ENCODE data around the gene PTPN11. TPM values are rescaled to one million over a fixed set of nuclear protein-coding genes. Genes with fewer than 3 reads are reported as not detected.

Gene PTPN11
- total and polyA plus RNA-seq, 9 donors: 34.7 to 65.1 (median 54.5) TPM

DNA sequence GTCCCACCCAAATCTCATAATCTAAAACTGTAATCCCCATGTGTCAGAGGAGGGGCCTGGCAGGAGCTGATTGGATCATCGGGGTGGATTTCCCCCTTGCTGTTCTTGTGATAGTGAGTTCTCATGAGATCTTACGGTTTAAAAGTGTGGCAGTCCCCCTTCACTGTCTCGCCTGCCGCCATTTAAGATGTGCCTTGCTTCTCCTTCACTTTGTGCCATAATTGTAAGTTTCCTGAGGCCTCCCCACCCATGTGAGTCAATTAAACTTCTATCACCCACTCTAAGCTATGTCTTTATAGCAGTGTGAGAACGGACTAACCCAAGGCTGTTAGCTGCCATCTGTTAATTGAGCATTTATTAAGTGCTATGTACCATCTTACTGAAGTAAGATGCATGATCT lies 105.1 kb downstream of the PTPN11 start:
- H3K27ac ChIP-seq (ENCODE audit: low read length): no peak overlapping the region
- H3K36me3 ChIP-seq (ENCODE audit: control insufficient read depth, insufficient read depth, low read length): no peaks in the 10 kb centered on the region
- WGBS (ENCODE audit: insufficient coverage): 93% methylated on average over 2 of the region's 5 CpGs
- no peak overlapping the region for H3K4me3 ChIP-seq (ENCODE audit: low read length)
- H3K9me3 ChIP-seq (replicated peaks; ENCODE audit: control insufficient read depth, low read depth, low read length): no peaks in the 10 kb centered on the region
- H3K27me3 ChIP-seq (ENCODE audit: control insufficient read depth, insufficient read depth, low read length): no peaks in the 10 kb centered on the region
- no peaks in the 10 kb centered on the region for H3K4me1 ChIP-seq (ENCODE audit: control insufficient read depth, insufficient read depth, low read length)
- DNase-seq: no peak

GRCh38 chr12:112524269-112524668 lies 105.5 kb downstream of the PTPN11 start:
- no peaks in the 10 kb centered on the region for H3K9me3 ChIP-seq (replicated peaks; ENCODE audit: control insufficient read depth, low read depth, low read length)
- no CpG with 5 or more reads among the region's 4 CpGs for WGBS (ENCODE audit: insufficient coverage)
- H3K4me3 ChIP-seq (ENCODE audit: low read length): no peak overlapping the region
- no peak for DNase-seq
- no peak overlapping the region for H3K27ac ChIP-seq (ENCODE audit: low read length)
- H3K27me3 ChIP-seq (ENCODE audit: control insufficient read depth, insufficient read depth, low read length): no peaks in the 10 kb centered on the region
- H3K4me1 ChIP-seq (ENCODE audit: control insufficient read depth, insufficient read depth, low read length): no peaks in the 10 kb centered on the region
- H3K36me3 ChIP-seq (ENCODE audit: control insufficient read depth, insufficient read depth, low read length): no peaks in the 10 kb centered on the region

DNA sequence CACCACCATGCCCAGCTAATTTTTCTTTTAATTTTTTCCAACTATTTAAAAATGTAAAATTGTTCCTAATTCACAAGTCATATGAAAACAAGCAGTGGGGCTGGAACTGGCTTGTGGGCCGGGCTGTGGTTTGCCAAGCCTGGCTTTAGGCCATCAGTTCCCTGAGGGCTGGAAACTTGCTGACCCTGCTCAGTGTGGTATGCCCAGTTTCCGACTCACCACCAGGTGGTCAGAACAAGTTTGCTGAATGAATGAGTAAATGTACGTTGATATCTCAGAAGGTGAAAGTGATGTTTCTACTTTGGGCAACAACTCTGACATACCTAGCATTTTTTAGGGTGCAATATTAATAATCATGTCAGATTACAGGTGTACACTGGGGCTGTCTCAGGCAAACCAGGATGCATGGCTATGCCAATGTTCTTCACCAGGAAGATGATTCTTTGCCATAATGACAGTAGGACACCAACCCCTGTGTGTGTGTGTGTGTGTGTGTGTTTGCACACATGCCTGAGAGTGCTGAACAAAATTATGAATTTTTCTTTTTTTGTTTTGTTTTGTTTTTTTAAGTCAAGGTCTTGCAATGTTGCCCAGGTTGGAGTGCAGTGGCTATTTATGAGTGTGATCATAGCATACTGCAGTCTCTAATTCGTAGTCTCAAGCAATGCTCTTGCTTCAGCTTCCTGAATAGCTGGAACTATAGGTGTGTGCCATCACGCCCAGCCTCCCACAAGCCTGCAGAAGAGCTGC lies 106.1 kb downstream of the PTPN11 start:
- DNase-seq: no peak
- Histone ChIP-seq H3K27me3 (ENCODE audit: control insufficient read depth, insufficient read depth, low read length) (no peaks in the 10 kb centered on the region), H3K9me3 (replicated peaks; ENCODE audit: control insufficient read depth, low read depth, low read length) (no peaks in the 10 kb centered on the region), H3K36me3 (ENCODE audit: control insufficient read depth, insufficient read depth, low read length) (no peaks in the 10 kb centered on the region), H3K27ac (ENCODE audit: low read length) (no peak overlapping the region), H3K4me3 (ENCODE audit: low read length) (no peak overlapping the region), H3K4me1 (ENCODE audit: control insufficient read depth, insufficient read depth, low read length) (no peaks in the 10 kb centered on the region)
- WGBS (ENCODE audit: insufficient coverage): 67% methylated on average over 4 of the region's 5 CpGs

- no peaks in the 10 kb centered on the region for H3K36me3 ChIP-seq (ENCODE audit: control insufficient read depth, insufficient read depth, low read length)
- 100% methylated on average over 4 of the region's 6 CpGs for WGBS (ENCODE audit: insufficient coverage)
- no peak overlapping the region for H3K4me3 ChIP-seq (ENCODE audit: low read length)
- no peaks in the 10 kb centered on the region for H3K27me3 ChIP-seq (ENCODE audit: control insufficient read depth, insufficient read depth, low read length)
- H3K4me1 ChIP-seq (ENCODE audit: control insufficient read depth, insufficient read depth, low read length): no peaks in the 10 kb centered on the region
- no peaks in the 10 kb centered on the region for H3K9me3 ChIP-seq (replicated peaks; ENCODE audit: control insufficient read depth, low read depth, low read length)
- no peak overlapping the region for H3K27ac ChIP-seq (ENCODE audit: low read length)
- DNase-seq: no peak
Observed at GRCh38 chr12:112525426-112525809, 106.7 kb downstream of the PTPN11 start.

GRCh38 chr12:112527082-112527481 lies 108.3 kb downstream of the PTPN11 start:
- no peak overlapping the region for H3K27ac ChIP-seq (ENCODE audit: low read length)
- DNase-seq: no peak
- no peaks in the 10 kb centered on the region for H3K36me3 ChIP-seq (ENCODE audit: control insufficient read depth, insufficient read depth, low read length)
- no peaks in the 10 kb centered on the region for H3K4me1 ChIP-seq (ENCODE audit: control insufficient read depth, insufficient read depth, low read length)
- H3K27me3 ChIP-seq (ENCODE audit: control insufficient read depth, insufficient read depth, low read length): no peaks in the 10 kb centered on the region
- no peak overlapping the region for H3K4me3 ChIP-seq (ENCODE audit: low read length)
- no peaks in the 10 kb centered on the region for H3K9me3 ChIP-seq (replicated peaks; ENCODE audit: control insufficient read depth, low read depth, low read length)

- Histone ChIP-seq H3K4me3 (ENCODE audit: low read length) (no peak overlapping the region), H3K9me3 (replicated peaks; ENCODE audit: control insufficient read depth, low read depth, low read length) (no peaks in the 10 kb centered on the region), H3K27ac (ENCODE audit: low read length) (no peak overlapping the region), H3K36me3 (ENCODE audit: control insufficient read depth, insufficient read depth, low read length) (no peaks in the 10 kb centered on the region), H3K4me1 (ENCODE audit: control insufficient read depth, insufficient read depth, low read length) (no peaks in the 10 kb centered on the region), H3K27me3 (ENCODE audit: control insufficient read depth, insufficient read depth, low read length) (no peaks in the 10 kb centered on the region)
- 100% methylated on average over 1 of the region's 4 CpGs for WGBS (ENCODE audit: insufficient coverage)
- no peak for DNase-seq
Observed at GRCh38 chr12:112527501-112527900, 108.8 kb downstream of the PTPN11 start.

- Histone ChIP-seq H3K27ac (ENCODE audit: low read length) (no peak overlapping the region), H3K4me1 (ENCODE audit: control insufficient read depth, insufficient read depth, low read length) (no peaks in the 10 kb centered on the region), H3K4me3 (ENCODE audit: low read length) (no peak overlapping the region), H3K27me3 (ENCODE audit: control insufficient read depth, insufficient read depth, low read length) (no peaks in the 10 kb centered on the region), H3K9me3 (replicated peaks; ENCODE audit: control insufficient read depth, low read depth, low read length) (no peaks in the 10 kb centered on the region), H3K36me3 (ENCODE audit: control insufficient read depth, insufficient read depth, low read length) (no peaks in the 10 kb centered on the region)
- no peak for DNase-seq
- no CpG with 5 or more reads among the region's 1 CpG for WGBS (ENCODE audit: insufficient coverage)
Observed at GRCh38 chr12:112528521-112528920, 109.8 kb downstream of the PTPN11 start.

DNA sequence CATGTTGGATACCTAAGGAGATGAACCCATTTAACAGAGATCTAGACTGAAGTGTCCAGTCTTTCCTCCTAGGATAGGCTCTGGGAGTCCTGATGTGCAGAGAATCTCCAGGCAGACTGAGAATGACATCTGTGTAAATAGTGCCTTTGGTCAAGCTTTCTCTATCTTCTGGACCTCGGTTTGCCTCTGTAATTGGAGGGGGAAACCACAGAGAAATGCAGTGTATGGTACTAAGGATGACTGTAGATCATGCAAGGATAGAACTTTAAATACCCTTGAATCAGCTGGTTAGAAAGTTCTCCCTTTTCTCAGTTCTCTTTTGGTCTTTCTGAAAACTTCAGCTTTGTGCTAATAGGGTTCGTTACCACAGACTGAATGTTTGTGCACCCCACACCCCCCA lies 112.2 kb downstream of the PTPN11 start:
- no peaks in the 10 kb centered on the region for H3K4me1 ChIP-seq (ENCODE audit: control insufficient read depth, insufficient read depth, low read length)
- no peak overlapping the region for H3K4me3 ChIP-seq (ENCODE audit: low read length)
- no peaks in the 10 kb centered on the region for H3K9me3 ChIP-seq (replicated peaks; ENCODE audit: control insufficient read depth, low read depth, low read length)
- DNase-seq: no peak
- no peak overlapping the region for H3K27ac ChIP-seq (ENCODE audit: low read length)
- 63% methylated on average over 1 of the region's 2 CpGs for WGBS (ENCODE audit: insufficient coverage)
- peaks cover 2% of the 10 kb centered on the region for H3K27me3 ChIP-seq (ENCODE audit: control insufficient read depth, insufficient read depth, low read length)
- H3K36me3 ChIP-seq (ENCODE audit: control insufficient read depth, insufficient read depth, low read length): no peaks in the 10 kb centered on the region

DNA sequence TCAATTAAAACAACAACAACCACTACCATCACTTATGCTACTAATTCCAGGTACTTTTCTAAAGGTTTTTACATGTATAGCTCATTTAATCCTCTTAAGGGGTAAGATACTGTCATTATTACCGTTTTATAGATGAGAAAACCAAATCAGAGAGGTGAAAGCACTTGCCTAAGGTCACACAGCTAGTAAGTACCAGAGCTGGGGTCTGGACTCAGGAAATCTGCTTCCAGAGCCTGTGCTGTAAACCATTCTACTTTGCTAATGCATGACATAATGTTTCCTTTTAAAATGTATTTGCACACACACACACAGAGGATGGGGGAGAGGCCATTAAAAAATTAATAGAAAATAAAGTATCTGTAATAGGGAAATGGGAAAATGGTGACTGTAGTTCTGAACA lies 113.4 kb downstream of the PTPN11 start:
- no peaks in the 10 kb centered on the region for H3K36me3 ChIP-seq (ENCODE audit: control insufficient read depth, insufficient read depth, low read length)
- H3K4me3 ChIP-seq (ENCODE audit: low read length): no peak overlapping the region
- no peak for DNase-seq
- no peaks in the 10 kb centered on the region for H3K4me1 ChIP-seq (ENCODE audit: control insufficient read depth, insufficient read depth, low read length)
- no CpG with 5 or more reads among the region's 1 CpG for WGBS (ENCODE audit: insufficient coverage)
- no peak overlapping the region for H3K27ac ChIP-seq (ENCODE audit: low read length)
- H3K27me3 ChIP-seq (ENCODE audit: control insufficient read depth, insufficient read depth, low read length): peaks cover 2% of the 10 kb centered on the region
- H3K9me3 ChIP-seq (replicated peaks; ENCODE audit: control insufficient read depth, low read depth, low read length): no peaks in the 10 kb centered on the region

- H3K27me3 ChIP-seq (ENCODE audit: control insufficient read depth, insufficient read depth, low read length): peaks cover 2% of the 10 kb centered on the region
- no peak for DNase-seq
- no peak overlapping the region for H3K4me3 ChIP-seq (ENCODE audit: low read length)
- WGBS (ENCODE audit: insufficient coverage): 59% methylated on average over 7 of the region's 7 CpGs
- no peaks in the 10 kb centered on the region for H3K9me3 ChIP-seq (replicated peaks; ENCODE audit: control insufficient read depth, low read depth, low read length)
- H3K27ac ChIP-seq (ENCODE audit: low read length): no peak overlapping the region
- no peaks in the 10 kb centered on the region for H3K36me3 ChIP-seq (ENCODE audit: control insufficient read depth, insufficient read depth, low read length)
- no peaks in the 10 kb centered on the region for H3K4me1 ChIP-seq (ENCODE audit: control insufficient read depth, insufficient read depth, low read length)
Observed at GRCh38 chr12:112533528-112533927, 114.8 kb downstream of the PTPN11 start.

- no peak for DNase-seq
- 60% methylated on average over 2 of the region's 6 CpGs for WGBS (ENCODE audit: insufficient coverage)
- no peak overlapping the region for H3K4me3 ChIP-seq (ENCODE audit: low read length)
- H3K9me3 ChIP-seq (replicated peaks; ENCODE audit: control insufficient read depth, low read depth, low read length): no peaks in the 10 kb centered on the region
- H3K4me1 ChIP-seq (ENCODE audit: control insufficient read depth, insufficient read depth, low read length): no peaks in the 10 kb centered on the region
- peaks cover 2% of the 10 kb centered on the region for H3K27me3 ChIP-seq (ENCODE audit: control insufficient read depth, insufficient read depth, low read length)
- H3K36me3 ChIP-seq (ENCODE audit: control insufficient read depth, insufficient read depth, low read length): no peaks in the 10 kb centered on the region
- H3K27ac ChIP-seq (ENCODE audit: low read length): no peak overlapping the region
Observed at GRCh38 chr12:112535017-112535416, 116.3 kb downstream of the PTPN11 start.
